Effector CD4-positive, alpha-beta T cell (primary cell): ENCODE measurements around the gene SKAP1.
A peak's percentile ranks its signal among the peaks of the same experiment; 100 is the strongest.

Source experiments
- DNase-seq: peaks from one replicate; pipeline ENCODE4 v3.0.0-alpha.2; 2020

The SKAP1 gene

DNA sequence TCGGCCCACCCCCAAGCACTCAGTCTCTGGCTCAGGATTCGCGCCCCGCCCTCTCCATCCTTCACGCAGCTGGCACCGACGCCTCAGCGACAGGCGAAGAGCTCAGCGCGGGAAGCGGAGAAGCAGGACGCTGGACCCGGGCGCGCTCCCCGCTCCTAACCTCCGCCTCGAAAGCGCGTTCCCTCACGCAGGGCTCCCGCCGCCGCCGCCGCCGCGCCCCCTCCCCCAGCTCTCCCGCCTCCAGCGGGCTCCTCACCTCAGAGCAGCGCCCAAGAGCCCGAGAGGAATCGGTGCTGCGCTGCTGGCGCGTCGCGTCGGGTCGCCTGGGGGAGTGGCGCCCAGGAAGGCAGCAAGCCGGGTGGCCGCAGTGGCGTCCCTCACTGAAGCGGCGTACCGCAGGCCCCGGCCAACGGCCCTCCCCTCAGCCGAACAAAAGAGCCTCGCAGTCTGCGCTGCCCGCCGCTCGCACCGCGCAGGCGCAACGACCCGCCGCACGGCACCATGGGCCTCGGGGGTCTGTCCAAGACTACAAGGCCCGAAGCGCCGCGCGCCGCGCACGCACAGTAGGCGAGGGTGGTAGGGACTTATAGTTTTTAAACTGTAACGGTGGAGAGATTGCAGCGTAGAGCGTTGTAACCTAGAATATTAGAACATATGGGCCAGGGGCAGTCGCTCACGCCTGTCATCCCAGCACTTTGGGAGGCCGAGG, 328.8 kb downstream of the SKAP1 start, which contains the start of gene CBX1:
CBX1 (minus strand) TSS at position 467 of the 709 bp plus-strand sequence. CDS start 24,474 bp downstream, outside the sequence.
- peak; percentile 93 for DNase-seq

GRCh38 chr17:48100591-48101011, 329.4 kb downstream of the SKAP1 start:
- no peak for DNase-seq

- DNase-seq, result no peak
These were observed 329.9 kb downstream of the SKAP1 start for GRCh38 chr17:48100160-48100559.

DNA sequence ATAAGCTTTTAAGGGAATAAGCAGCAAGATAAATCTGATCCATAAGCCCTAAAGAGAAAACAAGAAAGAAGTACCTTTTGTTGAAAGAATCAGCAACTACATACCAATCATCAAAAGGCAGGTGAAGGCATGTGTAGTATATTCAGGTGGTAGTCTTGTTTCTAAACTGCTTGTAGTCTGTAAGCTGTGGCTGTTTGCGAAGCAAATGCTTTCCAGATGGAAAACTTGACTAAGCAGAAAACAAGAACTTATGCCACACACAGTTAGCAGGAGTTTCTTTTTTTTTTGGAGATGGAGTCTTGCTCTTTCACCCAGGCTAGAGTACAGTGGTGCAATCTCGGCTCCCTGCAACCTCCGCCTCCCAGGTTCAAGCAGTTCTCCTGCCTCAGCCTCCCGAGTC, 334.4 kb downstream of the SKAP1 start:
- no peak for DNase-seq

DNA sequence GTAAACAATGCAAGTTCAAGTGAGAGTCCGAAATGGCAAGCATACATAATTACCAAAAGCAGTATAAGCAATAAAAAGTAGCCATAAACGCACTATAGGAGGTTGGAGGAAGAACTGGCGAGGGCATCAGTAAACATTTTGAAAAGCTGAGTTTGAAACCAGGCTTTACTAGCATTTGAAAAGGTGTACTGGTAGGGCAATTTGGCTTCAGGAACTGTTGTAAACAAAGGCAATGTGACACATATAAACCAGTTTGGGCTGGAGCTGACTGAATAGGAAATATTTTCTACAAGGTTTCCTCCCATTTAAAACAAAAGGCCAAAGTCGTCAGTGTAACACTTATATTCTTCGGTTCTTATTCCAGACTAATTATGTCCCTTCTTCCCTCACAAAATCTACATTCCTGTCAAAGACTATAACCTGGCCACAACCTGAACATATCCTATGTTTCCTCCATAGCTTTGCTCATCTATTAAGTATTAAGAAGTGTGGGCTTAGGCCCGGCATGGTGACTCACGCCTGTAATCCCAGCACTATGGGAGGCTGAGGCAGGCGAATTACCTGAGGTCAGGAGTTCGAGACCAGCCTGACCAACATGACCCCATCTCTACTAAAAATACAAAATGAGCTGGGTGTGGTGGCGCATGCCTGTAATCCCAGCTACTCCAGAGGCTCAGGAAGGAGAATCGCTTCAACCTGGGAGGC, 336.5 kb downstream of the SKAP1 start:
- no peak for DNase-seq

- no peak for DNase-seq
These were observed 345.1 kb downstream of the SKAP1 start for GRCh38 chr17:48084932-48085331.
